Activated CD4-positive, alpha-beta T cell treated with anti-CD3 and anti-CD28 coated beads, Interleukin-2, amount 50 U/mL, for 4 hours (primary cell): Measurements from ENCODE around the gene ICAM1.
"Not testable (repeated sequence)": the region's sequence is repeated elsewhere in the genome, so short reads cannot be mapped to it uniquely, and the experiment has no call there.

Source experiments
- DNase-seq, 2 experiments: peaks; one replicate each; pipeline ENCODE4 v3.0.0-alpha.2; 2020

Gene ICAM1

GRCh38 chr19:10279737-10280442, 9.0 kb downstream of the ICAM1 start:
- no peak for DNase-seq

- not testable (repeated sequence) for DNase-seq
Observed at GRCh38 chr19:10282043-10282442, 11.1 kb downstream of the ICAM1 start.

GRCh38 chr19:10283301-10284064, 12.6 kb downstream of the ICAM1 start:
- no peak for DNase-seq

GRCh38 chr19:10284065-10284959, 13.4 kb downstream of the ICAM1 start:
- no peak for DNase-seq

GRCh38 chr19:10284960-10285278, 14.0 kb downstream of the ICAM1 start:
- no peak for DNase-seq

GRCh38 chr19:10285393-10285792, 14.5 kb downstream of the ICAM1 start:
- no peak for DNase-seq

- no peak for DNase-seq
Observed at GRCh38 chr19:10286803-10287737, 16.1 kb downstream of the ICAM1 start, which contains the start of gene ICAM4. Gene ICAM4, plus strand, starts transcription at chr19:10286955. Its CDS starts 58 bp downstream, at chr19:10287013.

- no peak for DNase-seq
Observed at GRCh38 chr19:10288662-10289166, 17.8 kb downstream of the ICAM1 start.

- DNase-seq = peak; percentile 56 to 61
Observed at GRCh38 chr19:10289167-10289835, 18.4 kb downstream of the ICAM1 start.

GRCh38 chr19:10289836-10290356, 19.0 kb downstream of the ICAM1 start, which contains the start of gene ICAM5:
Gene ICAM5, plus strand, starts transcription at chr19:10289952. Its CDS starts 92 bp downstream, at chr19:10290044.
- peak; percentile 65 to 69 for DNase-seq

GRCh38 chr19:10290357-10290875, 19.5 kb downstream of the ICAM1 start:
- no peak for DNase-seq

- peak; percentile 54 to 61 for DNase-seq
Observed at GRCh38 chr19:10290876-10291553, 20.1 kb downstream of the ICAM1 start.

GRCh38 chr19:10291554-10292205, 20.8 kb downstream of the ICAM1 start:
- DNase-seq = no peak

- peak; percentile 55 to 56 for DNase-seq
Observed at GRCh38 chr19:10292206-10292788, 21.4 kb downstream of the ICAM1 start.

GRCh38 chr19:10292789-10293636, 22.1 kb downstream of the ICAM1 start:
- DNase-seq = no peak

GRCh38 chr19:10293637-10294367, 22.9 kb downstream of the ICAM1 start:
- no peak for DNase-seq

- no peak for DNase-seq
Observed at GRCh38 chr19:10294368-10294697, 23.4 kb downstream of the ICAM1 start.
